Limb (tissue), 2 donors: ENCODE measurements around the gene SLC25A44.
"Not testable (repeated sequence)": the region's sequence is repeated elsewhere in the genome, so short reads cannot be mapped to it uniquely, and the experiment has no call there.

Source experiments
- DNase-seq, 2 donors: peaks; one replicate each; pipeline ENCODE4 v3.0.0-alpha.2; 2016; ENCODE audit errors: extremely low spot score in 2 of 2

The SLC25A44 gene

DNA sequence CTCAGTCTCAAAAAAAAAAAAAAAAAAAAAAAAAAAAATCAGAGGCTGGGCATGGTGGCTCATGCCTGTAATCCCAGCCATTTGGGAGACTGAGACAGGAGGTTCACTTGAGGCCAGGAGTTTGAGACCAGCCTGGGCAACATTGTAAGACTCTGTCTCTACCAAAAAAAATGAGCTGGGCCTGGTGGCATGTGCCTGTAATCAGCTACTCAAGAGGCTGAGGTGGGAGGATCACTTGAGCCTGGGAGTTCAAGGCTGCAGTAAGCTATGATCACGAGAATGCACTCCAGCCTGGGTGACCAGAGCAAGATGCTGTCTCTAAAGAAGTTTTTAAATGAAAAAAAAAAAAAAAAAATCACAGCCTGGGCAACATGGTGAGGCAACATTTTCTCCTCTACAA lies 30.2 kb upstream of the SLC25A44 start:
- DNase-seq = no peak

DNA sequence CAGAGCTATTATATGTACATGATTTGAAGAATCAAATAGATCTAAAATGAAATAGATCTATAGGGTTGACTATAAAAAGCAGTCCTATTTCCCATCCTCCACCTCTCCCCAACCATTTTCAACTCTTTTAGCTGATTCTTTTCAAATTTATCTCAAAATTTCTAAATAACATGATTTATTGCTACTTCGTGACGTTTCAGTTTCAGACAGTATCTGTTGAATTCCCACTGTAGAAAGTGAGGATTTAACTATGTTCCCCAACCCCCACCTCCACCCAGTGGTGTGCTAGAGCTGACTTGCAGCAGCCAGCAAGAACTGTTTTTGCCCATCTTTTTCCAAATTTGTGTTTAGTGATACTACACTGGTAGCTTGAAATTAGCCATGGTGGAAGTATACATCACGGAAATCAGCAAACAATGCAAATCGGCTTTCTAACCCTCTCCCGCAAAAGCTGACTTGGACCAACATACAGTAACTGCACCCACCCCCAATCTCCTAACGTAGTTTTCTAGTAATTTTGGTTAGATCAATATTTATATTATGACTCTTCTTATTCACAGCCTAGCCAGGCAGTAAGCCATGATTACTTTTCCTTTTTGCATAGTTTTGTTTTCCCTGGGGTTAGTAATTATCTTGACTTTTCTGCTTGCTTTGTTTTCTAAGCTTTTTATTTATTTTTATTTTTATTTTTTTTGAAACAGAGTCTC lies 29.6 kb upstream of the SLC25A44 start:
- DNase-seq = no peak

DNA sequence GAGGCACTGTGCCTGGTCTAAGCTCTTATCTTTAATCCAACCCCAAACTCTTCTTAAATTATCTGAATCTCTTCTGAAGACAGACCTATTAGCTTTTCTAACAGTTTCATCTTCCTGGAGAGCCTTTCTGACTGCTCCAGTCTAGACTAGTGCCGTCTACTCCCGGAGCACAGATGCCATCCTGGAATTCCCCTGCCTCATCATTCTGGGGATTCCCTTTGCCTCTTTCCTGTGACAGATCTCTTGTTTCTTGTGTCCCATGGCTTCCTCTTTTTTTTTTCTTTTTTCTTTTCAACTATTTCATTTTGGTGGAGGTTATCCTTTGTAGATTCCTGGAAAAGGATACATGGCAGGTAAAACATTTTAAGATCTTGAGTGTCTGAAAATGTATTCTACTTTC lies 28.8 kb upstream of the SLC25A44 start:
- no peak for DNase-seq

DNA sequence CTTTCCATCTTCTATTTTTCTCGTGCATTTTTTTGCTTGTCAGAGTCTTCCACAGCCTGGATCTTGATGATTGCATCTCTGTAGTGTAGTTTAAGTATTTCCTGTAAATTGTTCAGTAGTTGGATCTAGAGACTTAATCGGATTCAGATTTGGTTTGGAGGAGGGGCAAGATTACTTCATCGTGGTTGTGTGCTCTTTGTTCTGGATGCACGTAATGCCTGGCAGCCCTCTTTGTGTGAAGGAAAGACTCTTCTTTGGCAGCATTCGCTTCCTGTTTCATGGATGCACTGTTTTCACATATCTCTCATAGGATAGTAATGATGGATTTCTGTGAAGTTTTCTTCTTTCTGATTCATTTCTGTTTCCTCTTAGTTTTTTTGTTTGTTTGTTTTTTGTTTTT lies 26.4 kb upstream of the SLC25A44 start:
- DNase-seq = no peak

DNA sequence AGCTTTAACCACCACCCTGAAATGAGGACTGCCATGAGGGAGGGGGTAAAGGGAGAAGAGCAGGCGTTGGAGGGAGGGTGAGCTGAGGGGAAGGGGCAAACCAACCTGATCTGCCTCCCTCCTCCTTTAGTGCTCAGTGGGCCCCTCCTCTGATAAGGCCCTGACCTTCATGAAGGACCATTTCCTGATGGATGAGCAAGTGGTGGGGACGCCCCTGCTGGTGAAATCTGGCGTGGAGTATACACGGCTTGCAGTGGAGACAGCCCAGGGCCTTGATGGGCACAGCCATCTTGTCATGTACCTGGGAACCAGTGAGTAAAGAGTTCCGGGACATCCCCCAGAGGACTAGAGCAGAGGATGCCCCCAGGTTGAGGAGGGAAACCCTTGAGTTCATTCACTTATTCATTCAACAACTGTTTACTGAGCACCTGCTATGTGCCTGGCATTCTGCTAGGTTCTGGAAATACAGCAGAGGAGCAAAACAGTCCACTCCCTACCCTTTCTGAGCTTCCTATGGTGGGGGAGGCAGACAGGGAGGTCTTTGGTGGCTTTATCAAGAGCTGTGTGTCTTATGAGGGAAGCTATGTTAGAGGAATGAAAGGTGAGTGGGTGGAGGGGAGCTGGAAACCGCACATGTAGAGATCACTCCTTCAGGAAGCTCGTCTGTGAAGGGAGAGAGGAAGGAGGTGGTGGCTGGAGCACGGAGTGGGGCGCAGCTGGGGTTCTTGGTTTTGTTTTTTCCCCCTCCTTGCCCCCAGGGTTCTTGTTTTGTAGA lies 21.0 kb upstream of the SLC25A44 start:
- no peak for DNase-seq

DNA sequence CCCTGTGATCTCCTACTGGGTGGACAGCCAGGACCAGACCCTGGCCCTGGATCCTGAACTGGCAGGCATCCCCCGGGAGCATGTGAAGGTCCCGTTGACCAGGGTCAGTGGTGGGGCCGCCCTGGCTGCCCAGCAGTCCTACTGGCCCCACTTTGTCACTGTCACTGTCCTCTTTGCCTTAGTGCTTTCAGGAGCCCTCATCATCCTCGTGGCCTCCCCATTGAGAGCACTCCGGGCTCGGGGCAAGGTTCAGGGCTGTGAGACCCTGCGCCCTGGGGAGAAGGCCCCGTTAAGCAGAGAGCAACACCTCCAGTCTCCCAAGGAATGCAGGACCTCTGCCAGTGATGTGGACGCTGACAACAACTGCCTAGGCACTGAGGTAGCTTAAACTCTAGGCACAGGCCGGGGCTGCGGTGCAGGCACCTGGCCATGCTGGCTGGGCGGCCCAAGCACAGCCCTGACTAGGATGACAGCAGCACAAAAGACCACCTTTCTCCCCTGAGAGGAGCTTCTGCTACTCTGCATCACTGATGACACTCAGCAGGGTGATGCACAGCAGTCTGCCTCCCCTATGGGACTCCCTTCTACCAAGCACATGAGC lies 17.2 kb upstream of the SLC25A44 start:
- DNase-seq = no peak

DNA sequence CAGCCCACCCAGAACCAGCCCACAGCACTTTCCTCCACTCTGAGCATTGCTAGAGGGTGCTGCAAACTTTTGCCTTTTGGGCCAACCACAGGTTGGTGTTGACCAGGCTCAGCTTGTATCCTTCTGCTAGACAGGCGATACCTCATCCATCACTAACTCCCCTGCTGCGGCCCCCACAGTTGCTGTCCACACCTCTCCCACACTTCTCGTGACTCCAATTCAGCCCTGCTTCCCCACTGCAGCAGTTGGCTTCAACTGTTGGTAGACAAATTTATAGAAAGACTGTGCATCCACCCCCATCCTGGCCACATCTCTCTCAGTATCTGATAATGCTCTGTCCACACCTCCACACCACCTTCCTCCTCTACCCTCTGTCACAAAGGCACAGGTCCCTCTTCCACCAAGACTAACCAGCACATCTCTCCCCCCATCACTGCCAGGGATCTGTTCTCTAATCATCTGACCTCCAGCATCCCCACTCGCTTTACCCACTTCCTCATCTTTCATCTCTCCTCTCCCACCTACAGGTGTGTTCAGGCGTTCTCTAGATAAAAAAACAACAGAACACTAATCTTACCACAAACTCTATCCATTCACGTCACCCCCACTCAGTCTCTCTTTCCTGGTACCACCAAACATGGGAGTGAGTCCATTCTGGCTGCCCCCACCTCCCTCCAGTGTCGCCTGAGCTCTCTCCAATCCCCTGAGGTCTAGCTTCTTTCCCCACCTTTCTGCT lies 15.8 kb upstream of the SLC25A44 start:
- no peak for DNase-seq

DNA sequence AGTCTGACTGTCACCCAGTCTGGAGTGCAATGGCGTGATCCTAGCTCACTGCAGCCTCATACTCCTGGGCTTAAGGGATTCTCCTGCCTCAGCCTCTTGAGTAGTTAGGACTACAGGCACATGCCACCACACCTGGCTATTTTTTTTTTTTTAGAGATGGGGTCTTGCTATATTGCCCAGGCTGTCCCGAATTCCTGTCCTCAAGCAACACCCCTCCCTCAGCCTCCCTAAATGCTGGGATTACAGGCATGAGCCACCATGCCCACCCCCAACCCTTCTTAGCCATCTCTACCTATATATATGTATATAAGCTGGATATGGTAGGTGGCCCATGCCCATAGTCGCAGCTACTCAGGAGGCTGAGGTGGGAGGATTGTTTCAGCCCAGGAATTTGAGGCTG lies 13.4 kb upstream of the SLC25A44 start:
- no peak for DNase-seq

DNA sequence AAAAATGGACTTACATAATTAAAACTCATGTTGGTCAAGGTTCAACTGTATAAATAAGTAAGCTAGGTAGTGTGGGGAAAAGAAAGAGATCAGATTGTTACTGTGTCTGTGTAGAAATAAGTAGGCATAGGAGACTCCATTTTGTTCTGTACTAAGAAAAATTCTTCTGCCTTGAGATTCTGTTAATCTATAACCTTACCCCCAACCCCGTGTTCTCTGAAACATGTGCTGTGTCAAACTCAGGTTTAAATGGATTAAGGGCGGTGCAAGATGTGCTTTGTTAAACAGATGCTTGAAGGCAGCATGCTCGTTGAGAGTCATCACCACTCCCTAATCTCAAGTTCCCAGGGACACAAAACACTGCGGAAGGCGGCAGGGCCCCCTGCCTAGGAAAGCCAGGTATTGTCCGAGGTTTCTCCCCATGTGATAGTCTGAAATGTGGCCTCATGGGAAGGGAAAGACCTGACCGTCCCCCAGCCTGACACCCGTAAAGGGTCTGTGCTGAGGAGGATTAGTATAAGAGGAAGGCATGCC lies 12.4 kb upstream of the SLC25A44 start:
- DNase-seq = not testable (repeated sequence)

DNA sequence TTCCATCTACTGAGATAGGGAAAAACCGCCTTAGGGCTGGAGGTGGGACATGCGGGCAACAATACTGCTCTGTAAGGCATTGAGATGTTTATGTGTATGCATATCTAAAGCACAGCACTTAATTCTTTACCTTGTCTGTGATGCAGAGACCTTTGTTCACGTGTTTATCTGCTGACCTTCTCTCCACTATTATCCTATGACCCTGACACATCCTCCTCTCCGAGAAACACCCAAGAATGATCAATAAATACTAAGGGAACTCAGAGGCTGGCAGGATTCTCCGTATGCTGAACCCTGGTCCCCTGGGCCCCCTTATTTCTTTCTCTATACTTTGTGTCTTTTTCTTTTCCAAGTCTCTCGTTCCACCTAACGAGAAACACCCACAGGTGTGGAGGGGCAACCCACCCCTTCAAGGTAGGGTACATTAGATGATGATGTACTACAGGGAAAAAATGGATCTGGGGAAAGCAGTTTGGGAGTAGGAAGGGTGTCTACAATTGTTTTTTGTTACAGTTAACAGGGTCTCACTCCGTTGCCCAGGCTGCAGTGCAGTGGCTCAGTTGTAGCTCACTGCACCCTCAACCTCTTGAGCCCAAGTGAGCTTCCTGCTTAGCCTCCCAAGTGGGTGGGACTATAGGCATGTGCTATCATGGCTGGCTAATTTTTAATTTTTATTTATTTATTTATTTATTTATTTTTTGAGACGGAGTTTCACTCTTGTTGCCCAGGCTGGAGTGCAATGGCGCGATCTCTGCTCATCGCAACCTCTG lies 11.7 kb upstream of the SLC25A44 start:
- DNase-seq = not testable (repeated sequence)

DNA sequence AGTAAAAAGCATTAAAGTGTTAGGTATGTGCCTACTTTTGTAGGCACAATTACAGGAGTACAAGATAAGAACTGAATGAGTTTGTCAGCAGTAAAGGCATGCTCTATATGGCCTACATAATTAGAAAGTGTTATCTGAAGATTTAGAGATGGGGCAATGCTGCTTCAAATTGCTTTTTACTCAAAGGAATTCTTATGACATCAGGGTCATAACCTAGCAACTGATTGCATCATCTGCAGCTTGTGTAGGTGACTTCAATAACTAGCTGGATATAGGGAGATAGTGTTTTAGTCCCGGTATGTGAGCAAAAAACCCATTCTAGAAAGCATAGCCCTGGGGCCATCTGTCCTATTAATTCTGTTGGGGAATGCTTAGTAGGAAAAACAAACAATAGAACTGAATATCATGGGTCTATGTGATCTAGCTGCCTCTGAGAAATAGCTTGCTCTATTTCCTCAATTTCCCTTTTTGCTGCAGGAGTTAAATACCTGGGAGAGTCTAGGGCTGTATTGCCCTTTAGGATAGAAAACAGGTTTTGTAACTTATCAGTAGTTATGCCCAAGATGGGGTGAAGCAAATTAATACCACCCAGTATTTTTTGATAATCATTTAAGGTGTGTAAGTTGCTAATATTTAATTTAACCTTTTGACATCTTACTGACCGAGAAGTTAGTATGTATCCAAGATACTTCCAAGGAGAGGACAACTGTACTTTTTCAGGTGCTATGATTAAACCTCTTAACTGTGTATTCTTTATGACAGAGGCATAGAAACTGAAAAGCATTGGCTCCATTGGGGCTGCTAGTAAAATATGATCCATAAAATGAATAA lies 7.3 kb upstream of the SLC25A44 start:
- DNase-seq = not testable (repeated sequence)

DNA sequence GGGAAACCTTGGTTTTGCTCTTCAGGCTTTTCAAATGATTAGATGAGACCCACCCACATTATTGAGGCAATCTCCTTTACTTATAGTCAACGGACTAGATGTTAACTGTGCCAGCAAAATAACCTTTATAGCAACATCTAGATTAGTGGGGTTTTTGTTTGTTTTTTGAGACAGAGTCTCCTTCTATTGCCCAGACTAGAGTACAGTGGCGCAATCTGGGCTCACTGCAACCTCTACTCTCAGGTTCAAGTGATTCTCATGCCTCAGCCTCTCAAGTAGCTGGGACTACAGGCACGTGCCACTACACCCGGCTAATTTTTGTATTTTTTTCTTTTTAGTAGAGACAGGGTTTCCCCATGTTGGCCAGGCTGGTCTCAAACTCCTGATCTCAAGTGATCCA lies 3.6 kb upstream of the SLC25A44 start:
- not testable (repeated sequence) for DNase-seq

DNA sequence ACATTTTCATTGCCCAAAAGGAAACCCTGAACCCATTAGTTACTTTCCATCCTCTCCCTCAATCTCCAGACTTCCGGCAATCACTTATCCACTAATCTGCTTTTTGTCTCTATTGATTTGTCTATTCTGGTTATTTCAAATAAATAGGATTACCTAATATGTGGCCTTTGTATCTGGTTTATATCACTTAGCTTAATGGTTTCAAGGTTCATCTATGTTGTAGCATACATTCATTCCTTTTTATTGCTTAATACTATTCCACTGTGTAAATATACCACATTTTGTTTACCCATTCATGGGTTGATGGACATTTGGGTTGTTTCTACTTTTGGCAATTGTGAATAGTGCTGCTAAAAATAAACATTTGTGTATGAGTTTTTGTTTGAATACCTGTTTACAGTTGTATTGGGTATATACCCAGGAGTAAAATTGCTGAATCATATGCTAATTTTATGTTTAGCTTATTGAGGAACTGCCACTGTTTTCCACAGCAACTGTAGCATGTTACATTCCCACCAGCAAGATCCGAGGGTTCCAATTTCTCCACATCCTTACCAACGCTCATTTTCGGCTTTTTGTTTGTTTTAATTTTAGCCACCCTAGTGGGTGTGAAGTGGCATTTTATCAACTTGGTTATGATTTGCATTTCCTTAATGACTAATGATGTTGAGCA lies 2.5 kb upstream of the SLC25A44 start:
- DNase-seq = no peak

DNA sequence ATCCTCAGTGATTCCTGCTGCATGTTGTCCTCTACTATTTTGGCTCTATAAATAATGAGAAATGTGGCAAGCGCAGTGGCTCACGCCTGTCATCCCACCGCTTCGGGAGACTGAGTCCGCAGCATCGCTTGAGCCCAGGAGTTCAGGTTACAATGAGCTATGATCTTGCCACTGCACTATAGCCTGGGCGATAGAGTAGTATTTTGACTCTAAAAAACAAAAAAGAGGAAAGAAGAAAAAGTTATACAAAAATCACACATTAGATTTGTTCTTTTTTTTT lies 756 bp upstream of the SLC25A44 start:
- DNase-seq = no peak

DNA sequence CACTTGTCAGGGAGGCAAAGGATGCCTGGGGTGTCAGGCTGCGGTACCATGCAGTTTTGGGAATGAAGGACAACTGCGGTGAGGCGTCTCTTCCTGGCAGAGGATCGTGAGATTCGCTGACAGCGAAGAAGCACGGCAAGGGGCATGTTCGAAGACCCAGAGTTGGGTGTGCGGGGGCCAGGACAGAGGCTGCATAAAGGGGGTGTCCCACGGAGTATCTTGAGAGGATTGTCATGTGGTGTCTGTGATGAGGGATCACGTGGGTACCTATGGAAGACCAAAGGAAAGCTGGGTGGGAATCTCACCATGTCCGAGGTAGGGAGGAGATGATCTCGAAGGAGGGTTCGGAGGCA lies 372 bp downstream of the SLC25A44 start:
- no peak for DNase-seq

DNA sequence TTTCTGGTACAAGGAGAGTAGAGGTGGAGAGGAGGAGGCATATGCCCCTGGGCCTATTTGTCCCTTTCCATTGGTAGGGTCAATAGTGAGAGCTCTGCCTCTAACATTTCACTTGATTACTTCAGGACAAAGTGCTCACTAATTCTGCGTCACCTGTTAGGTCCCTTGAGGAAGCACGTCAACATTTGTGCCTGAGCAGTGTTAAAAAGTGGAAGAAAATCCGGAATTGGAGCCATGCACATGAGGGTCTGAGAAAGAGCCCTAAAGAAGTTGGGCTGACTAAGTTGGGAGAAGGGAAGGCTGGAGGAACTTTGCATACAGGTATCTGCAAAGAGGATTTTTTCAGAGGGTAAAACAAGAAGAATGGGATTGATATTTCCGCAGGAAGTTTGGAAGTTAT lies 1.9 kb downstream of the SLC25A44 start:
- no peak for DNase-seq

DNA sequence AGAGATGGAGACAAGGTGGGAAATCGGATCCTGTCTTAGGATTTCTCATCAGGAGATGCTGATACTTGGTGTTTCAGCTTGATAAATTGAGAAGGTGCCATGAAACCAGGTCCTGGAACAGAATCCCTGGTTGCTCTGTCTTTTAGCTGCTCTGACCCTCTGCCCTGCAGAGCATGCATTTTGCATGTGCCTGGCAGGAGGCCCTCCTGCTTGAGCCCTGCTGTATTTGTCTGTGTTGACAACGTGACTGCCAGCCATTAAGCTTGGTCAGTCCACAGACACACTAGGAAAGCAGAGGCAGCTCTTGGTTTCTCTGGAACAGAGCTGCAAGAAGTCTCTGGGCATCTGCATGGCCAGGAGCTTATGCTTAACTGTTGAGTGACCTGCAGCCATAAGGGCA lies 2.5 kb downstream of the SLC25A44 start:
- no peak for DNase-seq

DNA sequence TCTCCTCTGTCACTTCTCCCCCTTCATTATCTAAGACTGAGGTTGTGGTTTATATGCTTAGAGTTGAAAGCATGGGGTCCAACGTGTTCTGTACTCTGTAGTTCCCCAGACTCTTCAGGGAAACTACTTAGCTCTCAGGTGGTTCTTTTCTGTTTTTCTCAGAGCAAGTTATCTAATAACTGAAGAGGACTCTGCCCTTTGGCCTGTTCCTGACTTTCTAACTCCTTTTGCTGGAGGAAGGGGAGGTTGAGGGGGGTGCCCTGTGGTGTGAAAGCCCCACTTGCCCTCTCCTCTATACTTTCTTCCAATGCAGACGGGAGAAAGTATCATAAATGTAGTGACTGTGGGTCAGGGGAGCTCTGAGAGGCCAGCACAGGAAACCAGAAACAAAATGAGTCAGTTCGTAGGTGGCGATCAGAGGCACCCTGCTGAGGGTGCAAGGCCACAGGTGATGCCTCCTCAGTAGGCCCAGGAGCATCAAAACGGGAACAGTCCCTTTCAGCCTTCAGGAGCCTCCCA lies 5.0 kb downstream of the SLC25A44 start:
- no peak for DNase-seq

DNA sequence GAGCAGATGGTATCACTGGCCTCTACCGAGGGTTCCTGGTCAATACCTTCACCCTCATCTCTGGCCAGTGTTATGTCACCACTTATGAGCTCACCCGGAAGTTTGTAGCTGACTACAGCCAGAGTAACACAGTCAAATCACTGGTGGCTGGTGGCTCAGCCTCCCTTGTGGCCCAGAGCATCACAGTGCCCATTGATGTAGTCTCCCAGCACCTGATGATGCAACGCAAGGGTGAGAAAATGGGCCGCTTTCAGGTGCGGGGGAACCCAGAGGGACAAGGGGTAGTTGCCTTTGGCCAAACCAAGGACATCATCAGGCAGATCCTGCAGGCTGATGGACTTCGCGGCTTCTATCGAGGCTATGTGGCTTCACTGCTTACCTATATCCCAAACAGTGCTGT lies 6.1 kb downstream of the SLC25A44 start:
- no peak for DNase-seq

DNA sequence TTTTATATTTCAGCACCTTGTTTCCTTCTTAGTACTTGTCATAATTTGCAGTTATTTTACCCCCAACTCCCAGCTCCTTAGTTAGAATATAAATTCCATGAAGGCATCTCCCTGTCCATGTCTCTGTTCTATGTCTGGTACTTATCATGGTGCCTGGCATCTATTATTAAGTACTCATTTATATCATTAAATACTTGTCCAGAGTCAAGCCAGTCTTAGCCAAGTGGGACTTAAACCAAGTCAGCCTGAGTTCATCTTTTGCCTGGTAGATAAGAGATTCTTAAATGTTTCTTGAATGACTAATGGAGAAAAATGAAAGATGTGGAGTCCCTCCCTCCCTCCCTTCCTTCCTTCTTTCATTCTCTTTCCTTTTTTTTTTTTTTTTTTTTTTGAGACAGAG lies 9.4 kb downstream of the SLC25A44 start:
- DNase-seq = no peak
